Measurements from ENCODE around the gene TREH.

DNA sequence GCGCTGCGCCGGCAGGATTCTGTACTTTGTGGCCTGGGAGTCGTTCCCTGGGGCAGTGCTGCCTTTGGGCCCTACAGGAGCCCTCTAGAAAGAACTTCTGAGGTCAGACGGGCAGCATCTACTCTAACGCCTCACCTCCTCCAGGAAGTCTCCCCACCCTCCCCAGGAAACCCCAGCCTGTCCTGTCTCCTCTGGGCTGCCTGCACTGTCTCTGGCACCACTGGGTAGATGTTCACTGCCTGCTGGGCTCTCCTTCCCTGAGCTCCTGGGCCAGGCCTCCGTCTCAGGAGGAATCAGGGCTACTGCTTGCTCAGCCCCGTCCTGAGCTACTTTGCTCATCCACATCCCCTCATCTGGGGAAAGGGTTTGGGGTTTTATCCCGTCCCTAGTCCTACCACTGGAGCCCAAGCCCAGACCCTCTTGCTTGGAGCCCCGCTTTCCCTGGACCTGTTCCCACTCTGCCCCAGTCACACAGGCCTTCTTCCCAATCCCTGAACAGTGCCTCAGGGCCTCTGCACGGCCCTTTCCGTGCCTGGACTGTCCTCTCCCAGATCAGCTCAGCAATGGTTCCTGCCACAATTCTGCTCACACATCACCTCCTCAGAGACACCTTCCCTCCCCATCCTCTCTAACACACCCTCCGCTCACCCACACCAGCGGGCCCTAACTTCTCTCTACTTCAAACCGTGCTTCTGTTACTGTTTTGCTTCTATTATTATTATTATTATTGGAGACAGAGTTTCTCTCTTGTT lies 11.3 kb upstream of the TREH start:
- TF ChIP-seq EZH2 (IDR thresholded peaks at IDR 0.05; ENCODE audit: borderline replicate concordance, insufficient read depth, low read length, poor library complexity, severe bottlenecking) (no peak), TAF1 (IDR thresholded peaks at IDR 0.05; ENCODE audit: low read depth) (no peak)
